HG03575 (cell line): ENCODE measurements around the gene KDM4C.
A peak's percentile ranks its signal among the peaks of the same experiment; 100 is the strongest.

ENCODE experiments used
- ATAC-seq: cut with Tn5 transposase; IDR thresholded peaks from one replicate; pipeline ENCODE4 v1.9.1; 2021; ENCODE audit not compliant: unreplicated experiment, insufficient number of reproducible peaks, low FRiP score; ENCODE audit errors: extremely low read depth

Gene KDM4C

GRCh38 chr9:6920041-6920440 is 162.3 kb downstream of the KDM4C start:
- no peak for ATAC-seq

DNA sequence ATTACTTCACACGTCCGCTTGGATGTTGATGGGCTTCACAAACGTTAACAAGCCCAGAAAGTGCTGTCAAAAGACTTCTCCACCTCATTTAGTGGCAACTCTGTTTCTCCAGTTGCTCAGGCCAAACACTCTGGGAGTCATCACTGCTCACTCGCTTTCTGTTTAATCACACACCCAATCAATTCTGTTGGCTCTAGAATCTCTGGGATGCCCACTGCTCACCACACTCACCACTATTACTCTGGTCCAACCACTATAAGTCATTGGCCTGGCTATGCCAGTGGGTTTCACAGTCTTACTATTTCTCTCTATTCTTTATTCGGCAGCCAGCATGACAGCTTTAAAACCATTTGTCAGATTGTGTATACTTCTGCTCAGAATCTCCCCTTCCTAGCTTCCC is 163.5 kb downstream of the KDM4C start:
- no peak for ATAC-seq

DNA sequence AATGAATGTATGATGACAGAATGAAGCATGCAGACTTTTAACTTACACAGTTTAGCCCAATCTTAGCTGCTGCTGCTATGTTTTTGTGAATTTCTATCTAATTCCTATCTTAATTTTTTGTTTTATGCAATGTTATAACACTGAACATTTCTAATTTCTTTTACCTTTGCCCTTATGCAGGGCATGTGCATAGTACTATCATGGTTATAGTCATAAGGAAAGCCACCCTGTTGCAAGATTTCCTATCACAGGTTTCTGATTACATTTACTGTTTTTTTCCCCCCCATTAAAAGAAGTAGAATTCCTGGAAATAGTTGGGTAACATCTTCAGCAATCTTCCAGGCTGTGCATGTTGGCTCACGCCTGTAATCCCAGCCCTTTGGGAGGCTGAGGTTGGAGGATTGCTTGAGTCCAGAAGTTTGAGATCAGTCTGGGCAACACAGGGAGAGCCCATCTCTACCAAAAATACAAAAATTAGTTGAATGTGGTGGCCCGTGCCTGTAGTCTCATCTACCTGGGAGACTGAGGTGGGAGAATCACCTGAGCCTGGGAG is 164.4 kb downstream of the KDM4C start:
- no peak for ATAC-seq

GRCh38 chr9:6922680-6923079 is 164.9 kb downstream of the KDM4C start:
- ATAC-seq, result no peak

DNA sequence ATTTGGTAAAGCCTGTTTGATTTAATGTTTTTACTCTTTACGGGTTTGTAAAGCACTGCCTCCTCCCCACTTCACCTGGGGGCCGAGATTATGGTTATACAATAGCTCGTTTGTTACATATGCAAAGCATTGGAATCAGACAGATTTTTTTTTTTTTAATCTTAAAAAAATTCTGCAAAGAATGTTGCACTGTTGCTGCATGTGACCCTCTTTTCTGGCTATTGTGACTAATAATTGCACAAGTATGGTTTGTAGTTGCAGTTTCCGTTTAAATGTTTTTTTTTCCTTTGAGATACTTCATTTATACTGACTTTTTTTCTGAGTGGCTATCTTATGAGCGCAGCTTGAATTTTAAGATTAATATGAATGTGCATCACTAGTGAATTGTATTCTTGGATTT is 165.3 kb downstream of the KDM4C start:
- no peak for ATAC-seq

DNA sequence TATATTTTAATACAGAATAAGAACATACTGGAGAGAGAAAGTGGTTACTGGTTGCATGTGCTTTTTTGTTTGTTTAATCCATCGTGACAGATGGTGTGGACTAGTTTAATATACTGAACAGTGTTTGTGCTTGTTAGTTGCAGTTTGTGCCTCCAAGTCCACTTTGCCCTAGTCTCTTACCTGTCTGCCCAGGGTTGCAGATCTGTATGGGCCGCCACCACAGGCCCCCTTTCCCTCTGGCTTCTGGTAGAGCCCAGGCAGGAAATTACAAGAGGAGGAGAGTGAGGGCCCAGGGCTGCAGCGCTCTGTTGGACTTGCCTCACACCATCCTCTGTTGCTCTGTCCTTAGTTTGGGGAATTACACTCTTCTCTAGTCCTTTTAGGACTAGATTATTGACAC is 166.4 kb downstream of the KDM4C start:
- ATAC-seq, result no peak

DNA sequence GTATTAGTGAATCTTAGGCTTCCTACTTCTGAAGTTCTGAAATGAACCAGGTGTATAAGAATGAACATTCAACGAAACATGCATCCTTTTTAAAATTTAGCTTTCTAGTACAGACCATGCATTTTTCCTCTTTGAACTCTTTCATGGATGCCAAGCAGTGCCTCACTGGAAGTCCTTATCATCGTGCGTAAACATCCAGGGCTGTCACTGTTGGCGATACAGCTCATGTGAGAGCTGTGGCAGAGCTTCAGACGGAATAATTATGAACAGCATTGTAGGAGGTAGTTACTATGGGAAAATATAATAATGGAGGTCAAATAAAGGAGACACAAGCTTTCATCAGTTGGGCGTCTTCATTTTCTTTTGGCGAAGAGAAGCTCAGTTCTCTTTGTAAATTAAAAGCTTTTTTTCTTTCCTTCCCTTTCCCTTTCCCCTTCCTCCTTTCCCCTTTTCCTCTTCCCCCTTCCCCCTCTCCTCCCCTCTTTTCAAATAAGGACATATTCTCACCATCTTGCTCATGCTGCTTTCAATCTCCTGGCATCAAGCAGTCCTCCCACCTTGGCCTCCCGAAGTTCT is 167.3 kb downstream of the KDM4C start:
- no peak for ATAC-seq

DNA sequence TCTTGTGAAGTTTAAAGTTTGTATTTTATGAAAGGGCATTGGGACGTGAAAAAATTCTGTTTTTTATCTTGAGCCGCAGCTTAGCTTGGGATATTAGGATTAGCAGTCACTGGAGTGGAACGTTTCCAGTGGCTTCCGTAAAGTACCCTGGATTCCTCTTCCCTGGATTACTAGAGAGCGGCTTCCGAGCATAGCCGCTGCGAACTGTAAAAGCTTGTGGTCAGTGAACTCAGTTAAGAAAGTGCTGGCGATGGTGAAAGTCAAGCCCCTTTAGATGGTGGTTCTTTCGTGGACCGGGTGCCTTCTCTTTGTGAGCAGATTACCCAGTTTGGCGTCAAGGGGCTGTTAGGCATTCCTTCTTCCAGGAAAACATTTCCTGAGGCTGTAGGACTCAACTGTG is 168.1 kb downstream of the KDM4C start:
- no peak for ATAC-seq

DNA sequence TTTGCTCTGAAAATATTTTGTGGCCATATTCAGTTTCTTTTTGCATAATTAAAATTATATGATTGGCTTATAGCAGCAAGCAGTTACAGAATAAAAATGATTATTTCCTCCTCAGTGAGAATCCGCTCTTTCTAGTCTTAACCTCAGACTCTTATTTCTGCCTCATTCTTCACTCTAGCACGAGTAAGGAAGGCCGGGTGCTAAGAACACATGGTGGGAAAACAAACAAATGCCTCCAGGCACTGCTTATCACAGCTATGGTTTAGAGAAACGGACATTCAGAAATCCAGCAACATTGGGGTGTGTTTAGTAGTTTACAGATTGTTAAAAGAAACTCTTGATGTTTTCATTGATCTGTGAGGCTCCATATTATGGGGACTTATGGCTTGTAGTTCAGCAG is 168.7 kb downstream of the KDM4C start:
- no peak for ATAC-seq

GRCh38 chr9:6927838-6928237 is 170.1 kb downstream of the KDM4C start:
- no peak for ATAC-seq

GRCh38 chr9:6928863-6929262 is 171.1 kb downstream of the KDM4C start:
- ATAC-seq, result no peak

DNA sequence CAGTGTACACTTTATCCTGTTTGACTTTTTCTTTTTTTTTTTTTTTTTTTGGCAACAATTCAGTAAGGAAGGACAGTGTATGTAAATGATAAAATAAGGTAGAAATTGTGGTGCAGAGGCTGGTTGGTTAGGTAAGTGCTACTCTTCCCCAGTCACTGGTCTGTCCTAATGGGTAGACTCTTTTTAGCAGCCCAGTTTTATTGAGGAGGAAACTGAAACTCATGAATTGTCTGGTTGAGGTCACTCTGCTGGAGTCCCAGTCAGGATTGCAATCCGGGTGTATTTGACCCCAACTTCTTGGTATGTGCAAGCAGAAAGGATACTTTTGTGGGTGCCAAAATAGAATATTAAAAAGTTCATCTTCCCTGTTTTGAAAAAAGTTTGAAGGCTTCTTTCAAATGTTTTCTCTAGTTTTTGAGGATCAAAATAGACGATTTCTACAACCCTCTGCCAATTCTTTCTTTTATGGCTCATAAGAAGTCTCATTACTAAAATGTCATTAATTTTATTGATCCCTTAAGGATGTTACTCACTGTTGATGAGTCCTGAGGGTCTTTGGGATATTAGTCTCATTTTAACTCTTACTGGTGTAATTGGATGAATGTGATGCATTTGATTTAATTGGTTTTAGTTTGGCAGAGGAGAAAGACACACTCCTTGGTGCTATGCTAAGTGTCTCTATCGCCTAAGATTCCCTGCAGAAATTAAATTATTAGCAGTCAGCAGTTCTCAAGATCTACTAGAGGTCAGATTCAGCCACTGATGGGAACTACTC is 171.9 kb downstream of the KDM4C start:
- ATAC-seq, result no peak

DNA sequence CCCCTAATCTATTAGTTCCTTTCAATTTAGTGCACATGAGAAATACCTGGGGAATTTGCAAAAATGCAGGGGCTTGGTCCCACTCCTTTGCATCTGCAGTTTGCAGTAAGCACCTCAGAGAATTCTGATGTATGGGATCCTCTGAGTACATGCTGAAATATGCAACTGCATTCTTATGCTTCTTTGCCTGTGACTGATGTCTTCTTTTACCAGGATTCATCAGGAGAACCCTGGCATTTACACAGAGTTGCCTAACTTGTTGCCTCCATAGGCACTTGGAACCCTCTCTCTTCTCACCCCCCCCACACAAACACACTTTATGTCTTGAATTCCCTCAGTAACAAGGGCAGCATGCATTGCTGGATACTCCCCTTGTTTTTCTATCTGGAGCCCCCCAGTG is 173.1 kb downstream of the KDM4C start:
- no peak for ATAC-seq

GRCh38 chr9:6931913-6932312 is 174.1 kb downstream of the KDM4C start:
- peak; percentile 62 for ATAC-seq

- ATAC-seq, result no peak
These were observed 178.3 kb downstream of the KDM4C start for GRCh38 chr9:6936103-6936502.

DNA sequence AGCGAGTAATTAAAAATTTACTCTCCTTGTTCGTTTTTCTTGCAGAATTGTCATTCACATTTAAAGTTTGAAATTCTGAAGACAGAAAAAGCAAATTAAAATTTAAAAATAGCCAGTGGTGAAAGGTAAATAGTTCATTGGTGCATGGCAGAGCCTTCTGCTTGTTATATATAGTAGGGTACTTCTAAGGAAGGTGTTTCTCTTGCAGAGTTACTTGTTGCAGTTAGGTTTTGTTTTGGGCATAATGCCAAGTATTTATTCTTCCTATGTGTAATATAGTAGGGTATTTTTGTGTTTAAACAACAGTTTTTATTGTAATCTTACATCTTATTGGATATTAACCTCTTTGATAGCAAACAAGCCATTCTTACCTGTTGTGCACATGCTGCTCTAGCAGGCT is 179.4 kb downstream of the KDM4C start:
- ATAC-seq, result no peak

DNA sequence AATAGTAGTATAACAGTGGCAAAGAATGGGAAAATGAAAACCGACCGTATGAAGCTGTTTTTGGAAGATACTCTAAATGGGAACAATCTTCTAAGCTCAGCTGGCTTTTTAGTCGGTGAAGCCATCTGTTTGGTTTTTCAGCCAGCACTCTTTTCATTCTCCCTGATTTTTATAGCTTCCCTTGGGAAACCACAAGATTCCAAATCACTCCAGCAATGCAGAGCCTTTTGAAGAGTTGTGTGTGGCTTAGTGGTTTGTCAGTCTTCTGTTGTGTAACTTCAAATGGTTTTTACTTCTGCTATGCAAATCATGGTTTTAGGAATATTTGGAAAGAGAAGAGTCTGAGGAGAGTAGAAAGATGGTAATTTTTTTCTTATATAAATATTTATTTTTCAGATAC is 180.7 kb downstream of the KDM4C start:
- ATAC-seq, result no peak

GRCh38 chr9:6938873-6939272 is 181.1 kb downstream of the KDM4C start:
- ATAC-seq, result no peak

- no peak for ATAC-seq
These were observed 183.7 kb downstream of the KDM4C start for GRCh38 chr9:6941501-6941900.

DNA sequence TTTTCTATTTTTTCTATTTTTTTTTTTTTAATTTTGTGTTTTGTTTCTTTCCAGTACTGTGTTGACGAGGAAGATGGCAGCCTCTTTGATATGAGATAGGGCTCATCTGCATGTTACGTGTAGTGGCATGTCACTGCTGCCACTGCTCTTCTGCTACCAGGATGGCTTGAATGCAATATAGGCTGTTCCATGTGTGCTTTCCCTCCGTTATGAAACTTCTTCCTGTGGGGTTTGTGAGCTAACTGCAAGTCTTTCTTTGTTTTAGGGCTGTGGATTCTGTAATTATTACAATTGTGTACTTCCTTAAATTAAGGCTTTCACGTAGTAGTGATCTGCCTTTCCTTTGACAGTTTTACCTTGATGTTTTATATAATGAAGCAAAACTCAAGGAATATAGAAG is 184.6 kb downstream of the KDM4C start:
- ATAC-seq, result no peak

GRCh38 chr9:6943293-6943692 is 185.5 kb downstream of the KDM4C start:
- ATAC-seq, result no peak
